GM12878 (cell line): ENCODE data around the gene NT5C1A. TPM values are rescaled to one million over a fixed set of nuclear protein-coding genes. Genes with fewer than 3 reads are reported as not detected.

Source experiments
- ATAC-seq: fragments of 200-7000 bp; cut with Tn5 transposase; 3 replicates; pipeline ENCODE4 v1.9.1; 2020; ENCODE audit warnings: mild to moderate bottlenecking, moderate library complexity
- BruUV-seq: library from RNA; stranded (reverse); fragments of 400-500 nt; replicated peaks from 2 replicates; lab custom pipeline; 2021; lab: Mats Ljungman, UMichigan
- CTCF ChIA-PET: fragments of 300-600 bp; sonication (Branson Sonifier 250); formaldehyde crosslinking; extraction: SDS; loops from one replicate; lab custom pipeline; 2021; ENCODE audit warnings: inconsistent platforms; lab: Yijun Ruan, JAX
- POLR2A ChIA-PET: fragments of 350-600 bp; formaldehyde crosslinking; extraction: SDS; loops from one replicate; lab custom pipeline; 2021; ENCODE audit warnings: inconsistent platforms; lab: Charles Lee
- RAD21 ChIA-PET: fragments of 300-600 bp; sonication (Branson Sonifier 250); formaldehyde crosslinking; loops from one replicate; lab custom pipeline; 2023; ENCODE audit warnings: antibody characterized with exemption; ENCODE audit not compliant: unreplicated experiment; lab: Charles Lee
- SMC1A ChIA-PET: fragments of 300-600 bp; sonication (Branson Sonifier 250); formaldehyde crosslinking; loops from one replicate; lab custom pipeline; 2023; ENCODE audit not compliant: unreplicated experiment, uncharacterized antibody; lab: Charles Lee
- DNase-seq: peaks from one replicate; pipeline ENCODE4 v3.0.0-alpha.2; 2011; ENCODE audit warnings: low read depth, low spot score
- FAIRE-seq: peaks from 3 replicates; lab custom pipeline; 2011; peaks lifted over from hg19 to GRCh38; lab: Jason Lieb, UNC
- H2AFZ ChIP-seq: 2 replicates; pipeline ENCODE4 v1.6.0; 2011; ENCODE audit warnings: low read depth, low read length, control low read depth; ENCODE audit not compliant: control insufficient read depth
- H3K27ac ChIP-seq: 2 replicates; pipeline ENCODE4 v1.5.1; 2011; ENCODE audit warnings: control low read depth; ENCODE audit not compliant: control insufficient read depth, insufficient read depth
- H3K27me3 ChIP-seq, 2 experiments: replicated peaks in 1 of 2; 2 replicates each; pipeline versions ENCODE4 v1.6.0 to v1.6.1; 2011; ENCODE audit warnings: low read length in 1 of 2; ENCODE audit not compliant: control insufficient read depth in 2 of 2, insufficient read depth in 2 of 2
- H3K36me3 ChIP-seq, 2 experiments: 2 replicates each; pipeline ENCODE4 v1.5.1; 2011; ENCODE audit warnings: low read length in 1 of 2; ENCODE audit not compliant: control insufficient read depth in 2 of 2, insufficient read depth in 2 of 2
- H3K4me1 ChIP-seq: 2 replicates; pipeline ENCODE4 v1.6.1; 2011; ENCODE audit warnings: mild to moderate bottlenecking, low read length, moderate library complexity, mixed read lengths; ENCODE audit not compliant: control insufficient read depth, insufficient read depth
- H3K4me2 ChIP-seq: 2 replicates; pipeline ENCODE4 v1.6.0; 2011; ENCODE audit warnings: control low read depth; ENCODE audit not compliant: control insufficient read depth, insufficient read depth
- H3K4me3 ChIP-seq: fragments of 200-600 bp; sonication (generic); 2 replicates; pipeline ENCODE4 v1.5.1; 2016
- H3K79me2 ChIP-seq: 2 replicates; pipeline ENCODE4 v1.6.0; 2011; ENCODE audit warnings: low read length; ENCODE audit not compliant: control insufficient read depth, insufficient read depth
- H3K9ac ChIP-seq: 2 replicates; pipeline ENCODE4 v1.8.0; 2011; ENCODE audit warnings: low read length, control low read depth, mixed read lengths; ENCODE audit not compliant: control insufficient read depth, insufficient read depth
- H3K9me3 ChIP-seq: replicated peaks from 3 replicates; pipeline ENCODE4 v1.5.1; 2011; ENCODE audit warnings: mild to moderate bottlenecking, low read length; ENCODE audit not compliant: control insufficient read depth, insufficient read depth
- H4K20me1 ChIP-seq: 2 replicates; pipeline ENCODE4 v1.6.0; 2011; ENCODE audit not compliant: control insufficient read depth, insufficient read depth
- BMI1 ChIP-seq: fragments of 450-650 bp; IDR thresholded peaks from 2 replicates; pipeline ENCODE4 v1.6.1; 2016; ENCODE audit warnings: mild to moderate bottlenecking, moderate library complexity, borderline replicate concordance
- BRCA1 ChIP-seq: IDR thresholded peaks from 2 replicates; pipeline ENCODE4 v1.6.1; 2011; ENCODE audit warnings: low read depth, low read length, improper control_type of control experiment
- FOS ChIP-seq: IDR thresholded peaks from 3 replicates; pipeline ENCODE4 v1.6.1; 2011; ENCODE audit warnings: borderline replicate concordance; ENCODE audit not compliant: insufficient read length; ENCODE audit errors: extremely low read depth
- FOXK2 ChIP-seq: fragments of 450-650 bp; IDR thresholded peaks from 2 replicates; pipeline ENCODE4 v1.6.1; 2017; ENCODE audit warnings: mild to moderate bottlenecking, moderate library complexity
- HCFC1 ChIP-seq: fragments of 150-350 bp; IDR thresholded peaks from 2 replicates; pipeline ENCODE4 v1.6.1; 2014; ENCODE audit warnings: low read length
- NR2C1 ChIP-seq: fragments of 450-650 bp; IDR thresholded peaks from 2 replicates; pipeline ENCODE4 v1.6.1; 2017; ENCODE audit warnings: antibody characterized with exemption, mild to moderate bottlenecking, moderate library complexity
- NR2C2 ChIP-seq: IDR thresholded peaks from 2 replicates; pipeline ENCODE4 v1.6.1; 2011; ENCODE audit warnings: borderline replicate concordance, low read depth; ENCODE audit not compliant: control insufficient read depth, insufficient read length
- STAT3 ChIP-seq: IDR thresholded peaks from 2 replicates; pipeline ENCODE4 v1.6.1; 2011; ENCODE audit warnings: low read depth, low read length, improper control_type of control experiment
- TCF3 ChIP-seq: IDR thresholded peaks from 2 replicates; pipeline ENCODE4 v1.6.1; 2012; ENCODE audit warnings: low read depth, mild to moderate bottlenecking, low read length, borderline replicate concordance; ENCODE audit not compliant: insufficient read depth
- TCF7 ChIP-seq: IDR thresholded peaks from 2 replicates; pipeline ENCODE4 v1.6.1; 2014; ENCODE audit warnings: antibody characterized with exemption, borderline replicate concordance
- ZBTB40 ChIP-seq: fragments of 450-650 bp; IDR thresholded peaks from 2 replicates; pipeline ENCODE4 v1.6.1; 2016; ENCODE audit warnings: mild to moderate bottlenecking, moderate library complexity, borderline replicate concordance
- ZZZ3 ChIP-seq: IDR thresholded peaks from 2 replicates; pipeline ENCODE4 v1.6.1; 2011; ENCODE audit warnings: low read depth; ENCODE audit not compliant: control insufficient read depth, insufficient read length
- WGBS: methylation state at CpG from one replicate; pipeline ENCODE4 v1.1.6; 2016; ENCODE audit warnings: low lambda C conversion rate; ENCODE audit not compliant: insufficient replicate concordance, insufficient coverage; ENCODE audit errors: missing lambda C conversion rate; 5-methylcytosine and 5-hydroxymethylcytosine counted together
- in situ Hi-C: fragments of 300-500 bp; cut with MboI; formaldehyde crosslinking; loops from 9 replicates; pipeline ENCODE4 v1.14.3; 2018; ENCODE audit warnings: mixed read lengths
- intact Hi-C: fragments of 100-400 bp; cut with micrococcal nuclease; formaldehyde crosslinking; loops from one replicate; pipeline ENCODE4 v1.14.2; 2022; ENCODE audit not compliant: unreplicated experiment
- polyA plus RNA-seq, 11 experiments: library from polyadenylated mRNA; depleted of rRNA in 4 of 11; unstranded in 6 of 11; stranded (reverse) in 5 of 11; fragments of >200 nt; fragmentation: Nextera tagmentation in 4 of 11; fragmentation: Illumina TruSeq in 1 of 11; extraction: Ambion mirVana in 4 of 11; extraction: Trizol in 1 of 11; gene quantifications; 1 replicate in 1 of 11; 2 replicates in 10 of 11; pipeline versions ENCODE4 v1.2.1 to v1.2.3, GENCODE V29; 2011 to 2016; ENCODE audit warnings: inconsistent platforms in 2 of 11, missing spikeins in 2 of 11, low read depth in 1 of 11
- total RNA-seq, 4 experiments: library from RNA; depleted of rRNA in 3 of 4; stranded (reverse); fragments of >200 nt in 3 of 4; fragmentation: Illumina TruSeq in 1 of 4; extraction: Trizol in 1 of 4; gene quantifications; 2 replicates each; pipeline versions ENCODE4 v1.2.1 to v1.2.3, GENCODE V29; 2013 to 2021
- TF ChIP-seq, protein P1 (sequence below): fragments of 150-350 bp; IDR thresholded peaks from 2 replicates; pipeline ENCODE4 v1.6.1; 2014; ENCODE audit warnings: mild to moderate bottlenecking, low read depth, low read length

The NT5C1A gene
- total and polyA plus RNA-seq, 10 of the 15 experiments (the other 5 are each of a cell fraction or from before 2014, with no cell fraction given): 0.05 to 0.77 (median 0.22) TPM; not detected in 1

DNA sequence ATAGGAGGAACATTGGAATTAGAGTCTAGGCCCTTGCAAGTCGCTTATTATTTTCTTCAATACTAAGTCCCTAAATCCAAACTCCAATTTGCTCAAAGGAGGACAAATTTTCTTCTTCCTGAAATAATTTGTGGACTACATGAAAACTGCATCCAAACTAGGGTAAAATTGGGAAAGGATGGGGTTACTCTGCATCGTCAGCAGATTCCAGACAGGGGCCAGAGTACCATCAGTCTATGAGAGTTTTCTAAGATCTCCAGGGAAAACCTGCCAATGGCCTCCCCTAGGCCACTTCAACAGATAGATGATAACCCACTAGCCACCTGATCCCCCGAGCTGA is 33.0 kb downstream of the NT5C1A start:
- Histone ChIP-seq H3K27ac (no peak overlapping the region), H3K9me3 (no peaks in the 10 kb centered on the region), H2AFZ (no peak overlapping the region), H3K4me2 (peak overlapping the region; percentile 77), H3K36me3 (no peaks in the 10 kb centered on the region), H3K27me3 (peaks cover 2 to 20% of the 10 kb centered on the region in 2 experiments; a peak in 3 of 4 replicates), H3K79me2 (no peaks in the 10 kb centered on the region), H3K4me1 (no peaks in the 10 kb centered on the region), H4K20me1 (no peaks in the 10 kb centered on the region), H3K9ac (no peak overlapping the region), H3K4me3 (peak overlapping the region; percentile 53; the same call in 1 of the 2 replicates)
- ChIA-PET RAD21 (no interaction called here), POLR2A (no interaction called here), CTCF (no interaction called here), SMC1A (no interaction called here)
- no peak for DNase-seq
- ATAC-seq: no peak
- FAIRE-seq: no peak
- in situ Hi-C loops (no loop called here), intact Hi-C loops (no loop called here)
- no peak for TF ChIP-seq STAT3
- no peak for TF ChIP-seq ZBTB40
- no peak for TF ChIP-seq NR2C1
- no peak for TF ChIP-seq ZZZ3
- TF ChIP-seq FOXK2: no peak
- TF ChIP-seq BMI1: no peak
- no peak for TF ChIP-seq NR2C2
- no peak for TF ChIP-seq HCFC1
- no peak for TF ChIP-seq BRCA1
- TF ChIP-seq, protein P1, sequence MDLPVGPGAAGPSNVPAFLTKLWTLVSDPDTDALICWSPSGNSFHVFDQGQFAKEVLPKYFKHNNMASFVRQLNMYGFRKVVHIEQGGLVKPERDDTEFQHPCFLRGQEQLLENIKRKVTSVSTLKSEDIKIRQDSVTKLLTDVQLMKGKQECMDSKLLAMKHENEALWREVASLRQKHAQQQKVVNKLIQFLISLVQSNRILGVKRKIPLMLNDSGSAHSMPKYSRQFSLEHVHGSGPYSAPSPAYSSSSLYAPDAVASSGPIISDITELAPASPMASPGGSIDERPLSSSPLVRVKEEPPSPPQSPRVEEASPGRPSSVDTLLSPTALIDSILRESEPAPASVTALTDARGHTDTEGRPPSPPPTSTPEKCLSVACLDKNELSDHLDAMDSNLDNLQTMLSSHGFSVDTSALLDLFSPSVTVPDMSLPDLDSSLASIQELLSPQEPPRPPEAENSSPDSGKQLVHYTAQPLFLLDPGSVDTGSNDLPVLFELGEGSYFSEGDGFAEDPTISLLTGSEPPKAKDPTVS: no peak
- TF ChIP-seq TCF3: no peak
- TF ChIP-seq FOS: no peak
- TF ChIP-seq TCF7: no peak
- no TSS peak for BruUV-seq
- WGBS: 67% methylated on average over 3 of the region's 3 CpGs
